Thyroid gland (tissue), 4 donors: Measurements from ENCODE around the gene IGSF9B.

Experiments
- CTCF ChIP-seq, 6 experiments: fragments of 200-600 bp in 3 of 6; fragments of 450-650 bp in 3 of 6; sonication (generic) in 3 of 6; IDR thresholded peaks; one replicate each; pipeline ENCODE4 v1.5.1; 2016 to 2019; ENCODE audit warnings: antibody characterized with exemption in 6 of 6, mild to moderate bottlenecking in 2 of 6, inconsistent platforms in 1 of 6, moderate library complexity in 1 of 6
- POLR2A ChIP-seq, 2 donors: fragments of 450-650 bp; IDR thresholded peaks; one replicate each; pipeline ENCODE4 v1.6.1; 2017; ENCODE audit warnings: antibody characterized with exemption in 2 of 2, mild to moderate bottlenecking in 2 of 2, moderate library complexity in 1 of 2

- no peak for TF ChIP-seq POLR2A (IDR thresholded peaks at IDR 0.05)
- TF ChIP-seq CTCF (IDR thresholded peaks at IDR 0.05), result no peak
These were observed 44.8 kb upstream of the IGSF9B start for GRCh38 chr11:134001596-134001995.
